Measurements from ENCODE around the gene TMEM129.
"Not testable (repeated sequence)": the region's sequence is repeated elsewhere in the genome, so short reads cannot be mapped to it uniquely, and the experiment has no call there.

The TMEM129 gene

GRCh38 chr4:1721666-1722550 is 785 bp upstream of the TMEM129 start:
- DNase-seq = peak; percentile 44
- no peak for ATAC-seq

- peak; percentile 63 for DNase-seq
Observed at GRCh38 chr4:1720163-1720983, 750 bp downstream of the TMEM129 start.

GRCh38 chr4:1718095-1718850 is 2.9 kb downstream of the TMEM129 start:
- no peak for ATAC-seq
- no peak for DNase-seq

More at GRCh38 chr4:1720163-1720983, 750 bp downstream of the TMEM129 start:
- ATAC-seq = no peak

GRCh38 chr4:1717129-1718094 is 3.7 kb downstream of the TMEM129 start:
- no peak for DNase-seq
- ATAC-seq = no peak

- DNase-seq = no peak
- ATAC-seq = no peak
Observed at GRCh38 chr4:1716065-1716945, 4.8 kb downstream of the TMEM129 start.

- no peak for ATAC-seq
Observed at GRCh38 chr4:1715002-1715758, 5.9 kb downstream of the TMEM129 start.

GRCh38 chr4:1714303-1715001 is 6.7 kb downstream of the TMEM129 start:
- ATAC-seq (no peak), DNase-seq (no peak)

More at GRCh38 chr4:1715002-1715758, 5.9 kb downstream of the TMEM129 start:
- DNase-seq = no peak

- ATAC-seq (peak; percentile 3), DNase-seq (no peak)
Observed at GRCh38 chr4:1713003-1713851, 7.9 kb downstream of the TMEM129 start.

- ATAC-seq (peak; percentile 93), DNase-seq (peak; percentile 99)
Observed at GRCh38 chr4:1712216-1713002, 8.7 kb downstream of the TMEM129 start, which contains the start of gene SLBP. TSS of gene SLBP (minus strand) at chr4:1712319. CDS start at chr4:1712188, 131 bp downstream.

GRCh38 chr4:1711571-1712215 is 9.4 kb downstream of the TMEM129 start:
- DNase-seq (peak; percentile 46), ATAC-seq (peak; percentile 1)

GRCh38 chr4:1711055-1711570 is 10.0 kb downstream of the TMEM129 start:
- no peak for DNase-seq
- ATAC-seq = no peak

GRCh38 chr4:1708581-1708980 is 12.5 kb downstream of the TMEM129 start:
- no peak for DNase-seq
- ATAC-seq = no peak

- no peak for DNase-seq
Observed at GRCh38 chr4:1706358-1706757, 14.8 kb downstream of the TMEM129 start.

GRCh38 chr4:1705732-1706131 is 15.4 kb downstream of the TMEM129 start:
- ATAC-seq (no peak), DNase-seq (no peak)

More at GRCh38 chr4:1706358-1706757, 14.8 kb downstream of the TMEM129 start:
- ATAC-seq = no peak

GRCh38 chr4:1703867-1704266 is 17.3 kb downstream of the TMEM129 start:
- ATAC-seq = no peak
- no peak for DNase-seq

GRCh38 chr4:1701671-1702070 is 19.5 kb downstream of the TMEM129 start:
- not testable (repeated sequence) for DNase-seq, ATAC-seq

Data from stimulated activated naive CD8-positive, alpha-beta T cell treated with anti-CD3 and anti-CD28 coated beads, Interleukin-15, Interleukin-2, amounts not matched to agents 100 U/mL and 50 U/mL, for 24 hours (primary cell).